C1 segment of cervical spinal cord (tissue), 14 donors: ENCODE measurements around the gene NKAPL.
"Not testable (repeated sequence)": the region's sequence is repeated elsewhere in the genome, so short reads cannot be mapped to it uniquely, and the experiment has no call there.

ENCODE experiments used
- DNase-seq, 14 donors: peaks; one replicate each; lab custom pipeline; 2025; lab: John Stamatoyannopoulos, UW

The NKAPL gene

DNA sequence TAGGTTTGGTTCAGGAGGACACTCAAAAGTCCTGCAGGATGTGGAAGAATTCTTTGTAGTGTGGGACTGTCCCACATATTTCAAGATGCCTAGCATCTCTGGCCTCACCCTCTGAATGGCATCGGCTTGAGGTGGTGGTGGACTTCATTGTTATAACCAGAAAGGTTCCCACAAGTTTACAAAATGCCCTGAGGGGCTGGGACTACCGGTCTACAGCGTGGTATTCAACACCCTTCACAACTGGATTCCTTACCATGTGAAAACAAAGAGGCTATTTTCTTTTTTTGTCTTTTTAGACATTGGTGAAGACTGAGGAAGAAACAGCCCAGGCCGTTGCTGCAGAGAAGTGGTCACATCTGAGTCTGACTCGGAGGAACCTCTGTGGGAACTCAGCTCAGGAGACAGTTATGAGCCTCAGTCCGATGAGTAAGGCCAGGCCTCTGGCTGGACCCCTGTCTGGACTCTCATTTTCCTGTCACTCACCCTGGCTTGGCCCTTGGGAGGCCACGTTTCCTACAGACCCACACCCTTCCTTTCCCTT, 37.5 kb downstream of the NKAPL start:
- DNase-seq: no peak

DNA sequence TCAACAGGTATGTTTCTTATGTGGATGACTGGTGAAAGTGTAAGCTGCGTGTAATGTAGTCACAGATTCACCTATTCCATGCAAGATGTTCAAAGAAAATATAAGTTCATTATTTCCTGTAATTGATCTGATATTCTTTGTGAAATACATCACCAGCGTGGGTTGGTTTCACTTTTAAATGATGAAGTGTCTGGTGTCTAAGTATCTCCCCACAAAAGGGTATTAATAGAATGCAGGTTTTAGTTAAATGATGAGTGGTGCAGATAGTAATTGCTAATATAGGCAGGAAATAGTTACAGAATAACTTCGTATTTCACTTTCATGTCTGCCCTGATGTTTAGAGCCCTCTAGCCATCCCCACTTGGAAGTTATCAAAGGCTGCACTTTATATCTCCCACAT, 44.5 kb downstream of the NKAPL start:
- DNase-seq: no peak

DNA sequence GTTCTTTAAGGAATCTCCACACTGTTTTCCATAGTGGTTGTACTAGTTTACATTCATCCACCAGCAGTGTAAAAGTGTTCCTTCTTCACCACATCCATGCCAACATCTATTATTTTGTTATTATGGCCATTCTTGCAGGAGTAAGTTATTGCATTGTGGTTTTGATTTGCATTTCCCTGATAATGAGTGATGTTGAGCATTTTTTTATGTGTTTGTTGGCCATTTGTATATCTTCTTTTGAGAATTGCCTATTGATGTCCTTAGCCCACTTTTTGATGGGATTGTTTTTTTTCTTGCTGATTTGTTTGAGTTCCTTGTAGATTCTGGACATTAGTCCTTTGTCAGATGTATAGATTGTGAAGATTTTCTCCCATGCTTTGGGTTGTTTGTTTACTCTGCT, 47.3 kb downstream of the NKAPL start:
- not testable (repeated sequence) for DNase-seq
